CD4-positive, alpha-beta T cell treated with Interleukin-15 for 1 hour (primary cell): ENCODE results near the gene ALG6.
"Not testable (repeated sequence)": the region's sequence is repeated elsewhere in the genome, so short reads cannot be mapped to it uniquely, and the experiment has no call there.

ENCODE experiments used
- DNase-seq: peaks from one replicate; pipeline ENCODE4 v3.0.0-alpha.2; 2020

The ALG6 gene

DNA sequence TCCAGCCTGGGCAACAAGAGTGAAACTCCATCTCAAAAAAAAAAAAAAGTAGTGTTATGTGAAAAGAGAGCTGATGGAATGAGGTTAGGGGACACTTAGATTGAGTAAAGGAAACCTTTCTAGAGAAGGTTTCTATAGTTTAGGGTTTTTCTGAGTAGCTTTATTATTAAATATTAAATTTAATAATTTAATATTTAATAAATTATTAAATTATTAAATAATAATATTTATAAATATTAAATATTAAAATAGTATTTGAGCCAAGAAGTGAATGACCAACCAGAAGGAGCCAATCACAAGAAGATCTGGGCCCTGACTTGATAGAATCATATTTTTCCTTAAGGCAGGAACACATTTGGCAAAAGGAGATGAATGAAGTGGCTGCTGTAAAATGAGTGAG is 50.7 kb downstream of the ALG6 start:
- DNase-seq, result no peak

DNA sequence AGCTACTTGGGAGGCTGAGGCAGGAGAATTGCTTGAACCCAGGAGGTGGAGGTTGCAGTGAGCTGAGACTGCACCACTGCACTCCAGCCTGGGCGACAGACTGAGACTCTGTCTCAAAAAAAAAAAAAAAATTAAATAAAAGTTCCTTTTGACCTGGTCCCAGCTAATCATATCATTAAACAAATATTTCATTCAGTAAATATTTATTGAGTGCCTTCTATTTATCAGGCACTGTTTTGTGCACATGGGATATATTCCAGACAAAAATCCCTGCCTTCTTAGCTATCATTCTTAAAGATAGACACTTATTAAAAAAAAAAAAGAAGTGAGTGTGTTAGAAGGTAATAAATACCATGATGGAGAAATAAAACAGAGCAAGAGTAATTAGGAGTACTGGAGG is 53.3 kb downstream of the ALG6 start:
- not testable (repeated sequence) for DNase-seq

DNA sequence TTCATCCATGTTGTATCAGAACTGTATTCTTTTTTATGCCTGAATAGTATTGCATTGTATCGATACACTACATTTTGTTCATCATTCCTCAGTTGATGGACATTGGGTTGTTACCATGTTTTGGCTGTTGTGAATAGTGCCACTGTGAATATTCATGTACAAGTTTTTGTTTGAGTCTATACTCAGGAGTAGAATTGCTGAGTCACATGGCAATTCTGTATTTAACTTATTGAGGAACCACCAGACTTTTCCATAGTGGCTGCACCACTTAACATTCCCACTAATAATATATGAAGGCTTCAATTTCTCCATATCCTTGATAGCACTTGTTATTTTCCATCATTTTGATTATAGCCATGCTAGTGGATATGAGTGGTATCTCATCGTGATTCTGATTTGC is 56.2 kb downstream of the ALG6 start:
- DNase-seq, result no peak

DNA sequence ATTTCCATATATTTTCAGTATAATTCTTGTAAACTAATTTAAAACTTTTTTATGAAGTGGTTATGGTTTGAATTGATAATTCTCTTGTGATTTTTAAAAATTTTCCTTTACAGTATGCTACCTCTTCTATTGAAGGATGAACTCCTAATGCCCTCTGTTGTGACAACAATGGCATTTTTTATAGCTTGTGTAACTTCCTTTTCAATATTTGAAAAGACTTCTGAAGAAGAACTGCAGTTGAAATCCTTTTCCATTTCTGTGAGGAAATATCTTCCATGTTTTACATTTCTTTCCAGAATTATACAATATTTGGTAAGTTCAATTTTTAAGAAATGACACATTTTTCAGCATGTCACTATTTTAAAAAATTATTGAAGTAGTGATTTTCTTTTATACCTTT is 61.4 kb downstream of the ALG6 start:
- no peak for DNase-seq

DNA sequence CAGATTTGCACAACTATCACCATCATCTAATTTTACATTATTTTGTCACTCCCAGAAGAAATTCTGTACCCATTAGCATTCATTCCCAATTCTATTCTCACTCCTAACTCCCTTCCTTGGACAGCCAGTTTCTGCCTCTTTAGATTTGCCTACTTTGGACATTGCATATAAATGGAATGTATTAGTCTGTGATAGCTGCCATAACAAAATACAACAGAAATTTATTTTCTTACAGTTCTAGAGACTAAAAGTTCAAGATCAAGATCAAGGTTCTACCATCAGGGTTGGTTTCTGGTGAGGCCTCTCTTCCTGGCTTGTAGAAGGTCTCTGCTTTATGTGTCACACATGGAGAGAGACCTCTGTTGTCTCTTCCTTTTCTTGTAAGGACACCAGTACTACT is 61.9 kb downstream of the ALG6 start:
- DNase-seq, result no peak

DNA sequence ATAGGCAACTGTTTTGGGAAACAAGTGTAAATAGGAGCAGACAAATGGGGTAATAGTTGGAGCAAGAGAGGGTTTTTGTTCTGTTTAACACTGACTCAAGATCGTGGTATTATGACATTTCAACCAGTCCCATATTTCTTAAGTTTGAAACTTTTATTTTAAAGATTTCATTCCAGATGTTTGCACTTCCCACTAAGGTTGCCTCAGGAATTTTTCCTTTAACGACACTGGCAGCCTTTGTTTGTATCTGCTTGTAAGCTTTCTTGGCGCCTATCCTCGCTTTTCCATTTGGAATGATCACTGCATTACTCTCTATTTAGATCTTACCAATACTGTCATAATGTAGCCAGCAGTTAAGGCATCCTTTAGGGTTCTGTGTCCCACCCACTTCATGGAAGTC is 67.7 kb downstream of the ALG6 start:
- DNase-seq, result no peak

DNA sequence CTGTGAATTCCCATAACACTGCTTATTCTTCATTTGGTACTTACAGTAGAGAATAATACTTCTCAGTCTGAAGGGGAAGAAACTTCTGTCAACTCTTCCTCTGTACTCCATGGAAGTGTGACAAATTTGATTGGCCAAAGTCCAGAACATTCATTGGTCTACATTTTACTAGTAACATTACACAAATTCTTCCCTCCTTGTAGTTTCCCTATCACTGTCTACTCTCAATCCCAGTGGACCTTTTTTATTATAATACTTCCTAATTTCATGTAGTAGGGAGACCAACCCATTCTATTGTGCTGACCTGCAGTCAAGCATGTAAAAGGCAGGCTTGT is 74.7 kb downstream of the ALG6 start:
- no peak for DNase-seq

DNA sequence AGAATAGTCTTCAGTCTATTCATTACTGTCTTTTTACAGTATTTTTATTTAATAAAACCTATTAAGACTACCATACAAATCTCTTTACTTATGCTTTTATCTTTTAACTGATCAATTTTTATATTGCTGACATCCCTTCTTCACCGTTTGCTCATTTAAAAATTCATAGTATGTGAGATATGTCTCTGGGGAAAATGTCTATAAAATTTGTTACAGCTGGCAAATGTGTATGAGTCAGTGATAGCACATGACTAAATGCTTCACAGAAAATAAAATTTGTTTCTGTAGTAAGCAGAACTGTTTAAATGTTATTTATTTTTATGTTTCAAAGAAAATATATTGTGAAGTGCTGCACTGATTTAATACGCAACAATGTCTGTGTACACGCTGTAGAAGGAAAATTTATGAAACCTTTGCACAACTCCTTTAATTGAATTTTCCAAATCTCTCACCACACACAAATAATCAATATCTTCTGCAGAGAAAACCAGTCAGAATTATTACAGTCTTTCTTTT is 81.4 kb downstream of the ALG6 start:
- no peak for DNase-seq

DNA sequence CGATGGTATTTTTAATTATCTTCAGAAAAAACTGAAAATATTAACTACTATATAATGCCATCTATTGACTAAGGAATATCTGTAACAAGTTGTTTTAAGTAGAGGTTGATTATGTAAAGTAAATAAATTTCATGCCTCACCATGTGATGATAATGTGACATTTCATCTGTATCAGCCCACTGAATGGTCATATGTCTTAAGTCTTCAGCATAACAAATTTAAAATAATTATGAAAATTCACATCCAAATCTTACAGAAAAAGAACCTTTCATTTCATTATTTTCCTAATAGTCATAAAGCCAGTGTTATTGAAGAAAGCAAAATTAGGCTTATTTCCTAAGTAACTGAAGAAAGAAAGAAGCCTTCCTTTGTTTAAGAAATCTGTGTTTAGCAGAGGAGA is 83.0 kb downstream of the ALG6 start:
- no peak for DNase-seq

DNA sequence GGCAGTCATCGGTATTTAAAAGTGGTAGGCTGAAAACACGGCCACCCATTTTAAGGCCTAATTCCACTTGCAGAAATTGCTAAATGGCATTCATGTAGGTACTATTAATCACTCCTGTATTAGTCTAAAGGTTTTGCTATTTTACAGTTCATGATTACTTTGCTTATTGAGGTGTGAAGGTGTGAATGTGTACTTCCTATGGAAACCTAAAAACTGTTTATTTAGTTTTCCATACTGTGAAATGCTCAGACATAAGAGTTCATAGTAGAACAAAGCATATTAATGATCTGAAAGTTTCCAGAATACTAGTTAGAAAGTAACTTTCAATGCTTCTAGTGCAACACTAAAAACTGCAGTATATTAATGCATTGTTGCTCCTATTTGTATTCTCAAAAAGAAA is 85.8 kb downstream of the ALG6 start:
- no peak for DNase-seq

DNA sequence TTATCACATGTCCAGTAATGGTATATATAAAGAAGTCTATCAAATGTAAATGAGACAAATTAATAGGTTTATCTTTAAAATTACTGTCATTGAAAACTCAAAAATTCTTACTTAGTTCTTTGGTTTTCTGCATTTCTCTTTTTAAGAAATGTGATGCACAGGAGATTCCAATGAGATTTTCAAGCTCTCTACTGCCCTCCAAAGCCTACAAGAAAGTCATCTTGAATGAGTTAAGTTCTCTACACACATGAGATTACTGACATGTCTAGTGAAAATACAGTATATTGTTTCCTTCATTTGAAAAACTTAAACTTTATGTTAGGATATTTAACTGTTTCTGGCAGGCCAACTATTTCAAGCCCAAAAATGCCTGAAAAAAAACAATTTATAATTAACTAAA is 86.8 kb downstream of the ALG6 start:
- no peak for DNase-seq

DNA sequence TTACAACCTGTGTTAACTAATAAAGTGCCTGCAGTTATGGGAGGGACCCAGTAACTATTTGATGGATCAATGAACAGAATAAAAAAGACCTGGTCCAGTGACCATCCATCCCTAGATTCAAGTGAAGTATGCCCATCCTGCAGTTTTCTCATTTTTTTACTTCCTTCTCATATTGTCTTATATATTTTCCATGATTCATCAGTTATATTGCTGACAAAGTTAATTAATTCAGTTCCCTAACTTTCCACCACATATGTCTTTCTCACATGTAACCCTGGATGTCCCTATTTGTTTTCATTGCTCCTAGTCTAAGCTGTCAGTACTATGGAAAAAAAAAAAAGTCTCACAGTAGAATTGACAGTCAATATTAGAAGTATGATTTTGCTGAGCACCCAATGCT is 91.3 kb downstream of the ALG6 start:
- DNase-seq, result no peak

DNA sequence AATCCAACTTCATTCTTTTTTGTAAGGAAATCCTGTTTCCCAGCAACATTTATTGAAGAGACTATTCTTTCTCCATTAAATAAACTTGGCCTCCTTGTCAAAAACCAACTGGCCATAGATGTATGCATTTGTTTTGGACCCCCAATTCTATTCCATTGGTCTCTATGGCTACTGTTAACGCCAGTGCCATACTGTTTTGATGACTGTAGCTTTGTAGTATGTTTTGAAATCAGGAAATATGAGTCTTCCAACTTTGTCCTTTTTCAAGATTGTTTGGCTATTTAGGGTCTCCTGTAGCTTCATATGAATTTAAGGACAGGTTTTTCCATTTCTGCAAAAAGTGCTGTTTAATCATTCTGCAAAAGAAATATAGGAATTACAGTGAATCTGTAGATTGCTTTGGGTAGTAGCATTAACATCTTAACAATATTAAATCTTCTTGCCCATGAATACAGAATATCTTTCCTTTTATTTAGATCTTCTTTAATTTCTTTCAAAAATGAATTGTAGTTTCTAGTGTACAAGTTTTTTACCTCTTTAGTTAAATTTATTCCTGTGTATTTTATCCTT is 94.3 kb downstream of the ALG6 start:
- DNase-seq, result no peak

DNA sequence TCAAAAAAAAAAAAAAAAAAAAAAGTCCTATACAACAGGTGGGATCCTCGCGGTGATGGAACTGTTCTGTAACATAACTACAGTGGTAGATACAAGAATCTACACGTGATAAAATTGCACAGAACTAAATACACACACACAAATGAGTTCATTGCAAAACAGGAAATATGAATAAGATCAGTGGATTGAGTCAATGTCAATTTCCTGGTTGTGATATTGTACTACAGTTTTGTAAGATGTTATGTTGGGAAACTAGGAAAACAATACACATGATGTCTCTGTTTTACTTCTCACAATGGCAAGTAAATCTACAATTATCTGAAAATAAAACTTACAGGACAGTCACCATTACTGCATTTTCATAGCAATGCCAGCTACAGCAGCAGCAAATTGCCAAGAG is 95.8 kb downstream of the ALG6 start:
- no peak for DNase-seq

DNA sequence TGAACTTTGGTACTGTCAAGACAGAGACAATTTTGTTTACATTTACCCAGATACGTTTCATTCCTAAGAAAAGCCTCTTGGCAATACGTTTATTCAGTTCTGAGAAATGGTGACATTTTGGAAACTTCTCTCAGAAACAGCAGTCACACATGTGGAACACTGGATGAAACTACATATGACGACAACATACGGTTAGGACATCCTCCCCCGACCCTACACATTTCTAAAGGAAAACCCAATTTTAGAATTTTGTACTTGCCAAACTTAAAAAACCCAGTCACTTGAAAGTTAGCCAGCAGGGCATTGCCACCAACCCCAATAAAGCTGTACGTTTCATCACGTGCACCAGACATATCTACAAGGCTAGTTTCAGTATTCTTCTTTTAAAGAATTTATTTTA is 98.8 kb downstream of the ALG6 start:
- no peak for DNase-seq

DNA sequence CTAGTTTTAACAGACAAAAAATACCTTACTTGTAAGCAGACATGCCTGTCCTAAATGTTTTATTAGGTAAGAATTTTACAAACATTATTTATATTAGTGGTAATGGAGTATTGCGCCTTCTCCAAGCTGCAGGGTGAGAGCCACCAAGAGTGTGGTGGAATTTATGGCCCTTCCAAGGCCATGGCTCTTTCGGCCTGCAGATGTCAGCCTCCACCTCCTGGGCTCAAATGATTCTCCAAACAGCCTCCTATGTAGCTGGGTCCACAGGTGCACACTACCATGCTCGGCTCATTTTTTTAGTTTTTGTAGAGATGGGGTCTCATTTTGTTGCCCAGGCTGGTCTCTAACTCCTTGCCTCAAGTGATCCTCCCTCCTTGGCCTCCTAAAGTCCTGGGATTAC is 99.3 kb downstream of the ALG6 start:
- no peak for DNase-seq

DNA sequence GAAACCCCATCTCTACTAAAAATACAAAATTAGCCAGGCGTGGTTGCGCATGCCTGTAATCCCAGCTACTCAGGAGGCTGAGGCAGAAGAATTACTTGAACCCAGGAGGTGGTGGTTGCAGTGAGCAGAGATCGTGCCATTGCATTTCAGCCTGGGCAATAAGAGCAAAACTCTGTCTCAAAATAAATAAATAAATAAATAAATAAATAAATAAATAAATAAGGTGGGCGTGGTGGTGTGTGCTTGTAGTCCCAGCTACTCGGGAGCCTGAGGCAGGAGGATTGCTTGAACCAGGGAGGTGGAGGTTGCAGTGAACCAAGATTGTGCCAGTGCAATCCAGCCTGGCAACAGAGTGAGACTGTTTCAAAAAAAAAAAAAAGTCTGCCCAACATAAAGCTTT is 101.3 kb downstream of the ALG6 start:
- not testable (repeated sequence) for DNase-seq

DNA sequence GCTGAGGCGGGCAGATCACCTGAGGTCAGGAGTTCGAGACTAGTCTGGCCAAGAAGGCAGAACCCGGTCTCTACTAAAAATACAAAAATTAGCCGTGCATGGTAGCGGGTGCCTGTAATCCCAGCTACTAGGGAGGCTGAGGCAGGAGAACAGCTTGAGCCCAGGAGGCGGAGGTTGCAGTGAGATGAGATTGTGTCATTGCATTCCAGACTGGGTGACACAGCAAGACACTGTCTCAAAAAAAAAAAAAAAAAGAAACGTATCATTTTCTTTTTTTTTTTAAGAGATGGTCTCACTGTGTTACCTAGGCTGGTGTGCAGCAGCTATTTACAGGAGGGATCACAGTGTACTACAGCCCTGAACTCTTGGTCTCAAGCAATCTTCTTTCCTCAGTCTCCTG is 108.3 kb downstream of the ALG6 start:
- DNase-seq, result no peak

DNA sequence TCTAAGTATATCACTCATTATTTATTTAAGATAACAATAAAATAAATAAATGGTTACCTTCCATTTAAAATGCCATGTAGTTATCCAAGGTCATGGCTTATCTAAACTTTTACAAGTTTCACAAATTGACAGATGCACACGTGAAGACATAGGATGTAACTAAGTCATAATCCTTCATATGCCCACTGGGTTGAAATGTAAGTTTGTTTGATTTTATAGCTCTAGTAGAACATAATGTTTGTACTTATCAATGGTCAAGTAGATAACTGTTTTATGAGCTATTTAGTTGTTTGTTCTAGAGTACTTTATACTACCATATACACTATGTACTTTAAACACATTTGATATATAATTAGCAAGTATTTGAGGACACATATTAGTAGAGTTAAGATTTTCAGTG is 112.6 kb downstream of the ALG6 start:
- no peak for DNase-seq

DNA sequence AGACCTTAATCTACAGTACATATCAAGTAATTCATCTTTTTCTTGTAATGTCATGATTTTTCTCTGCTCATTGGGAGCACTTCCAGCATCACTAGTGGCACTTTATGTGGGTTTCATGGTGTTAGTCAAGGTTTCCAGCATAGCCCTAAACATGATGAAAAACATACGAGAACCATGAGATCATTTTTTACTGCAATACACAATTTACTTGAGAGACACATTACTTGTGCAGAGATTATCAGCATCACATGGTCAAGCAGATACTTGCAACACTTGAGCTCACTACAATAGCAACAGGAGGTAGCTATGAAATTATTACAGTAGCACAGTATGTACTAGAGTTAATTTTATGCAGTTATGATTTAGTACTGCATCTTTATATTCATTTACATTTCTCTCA is 119.2 kb downstream of the ALG6 start:
- no peak for DNase-seq

DNA sequence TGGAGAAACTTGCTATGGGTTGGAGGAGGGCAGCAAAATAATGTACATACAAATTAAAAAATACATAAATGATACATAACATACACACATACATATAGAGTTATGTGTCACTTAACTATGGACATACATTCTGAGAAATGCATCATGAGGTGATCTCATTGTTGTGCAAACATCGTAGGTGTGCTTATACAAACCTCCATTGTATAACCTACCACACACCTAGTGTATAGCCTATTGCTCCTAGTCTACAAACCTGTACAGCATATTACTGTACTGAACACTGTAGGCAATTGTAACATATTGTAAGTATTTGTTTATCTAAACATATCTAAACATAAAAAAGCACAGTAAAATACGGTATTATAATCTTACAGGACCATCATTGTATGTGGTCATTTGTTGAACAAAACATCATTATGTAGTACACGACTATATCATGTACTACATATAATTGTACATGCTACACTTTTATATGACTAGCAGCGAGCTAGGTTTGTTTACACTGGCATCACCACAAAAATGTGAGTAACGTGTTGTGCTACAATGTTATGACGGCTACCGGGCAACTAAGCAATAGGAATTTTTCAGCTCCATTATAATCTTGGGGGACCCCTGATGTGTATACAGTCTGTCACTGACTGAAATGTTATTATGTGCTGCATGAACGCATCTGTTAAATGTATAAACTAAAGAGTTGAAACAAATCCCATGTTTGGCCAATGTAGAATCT is 120.1 kb downstream of the ALG6 start:
- DNase-seq, result no peak
